Transverse colon (tissue), 4 donors: Measurements from ENCODE around the gene PAXIP1. TPM values are rescaled to one million over a fixed set of nuclear protein-coding genes. Genes with fewer than 3 reads are reported as not detected.

Experiments used
- DNase-seq: peaks from one replicate; pipeline ENCODE4 v3.0.0-alpha.2; 2019
- H3K27ac ChIP-seq, 4 donors: fragments of 200-600 bp; sonication (generic); 2 replicates each; pipeline ENCODE4 v1.5.1; 2016 to 2018; ENCODE audit warnings: inconsistent platforms in 4 of 4
- H3K27me3 ChIP-seq: fragments of 200-600 bp; sonication (generic); 2 replicates; pipeline ENCODE4 v1.5.1; 2017; ENCODE audit warnings: inconsistent platforms
- H3K36me3 ChIP-seq, 4 donors: fragments of 200-600 bp; sonication (generic); 2 replicates each; pipeline ENCODE4 v1.5.1; 2017 to 2019; ENCODE audit warnings: inconsistent platforms in 4 of 4
- H3K4me1 ChIP-seq, 4 donors: fragments of 200-600 bp; sonication (generic); 2 replicates each; pipeline ENCODE4 v1.5.1; 2017 to 2020; ENCODE audit warnings: inconsistent platforms in 4 of 4
- H3K4me3 ChIP-seq, 4 donors: fragments of 200-600 bp; sonication (generic); 1 replicate in 1 of 4; 2 replicates in 3 of 4; pipeline versions ENCODE4 v1.5.1 to v1.6.1; 2017 to 2019; ENCODE audit warnings: inconsistent platforms in 4 of 4
- H3K9me3 ChIP-seq, 2 donors: fragments of 200-600 bp; sonication (generic); 2 replicates each; pipeline ENCODE4 v1.5.1; 2017 to 2019; ENCODE audit warnings: inconsistent platforms in 2 of 2
- CTCF ChIP-seq, 5 experiments: fragments of 200-600 bp in 3 of 5; fragments of 450-650 bp in 2 of 5; sonication (generic) in 3 of 5; IDR thresholded peaks; 1 replicate in 2 of 5; 2 replicates in 3 of 5; pipeline ENCODE4 v1.5.1; 2016 to 2017; ENCODE audit warnings: antibody characterized with exemption in 5 of 5, inconsistent platforms in 3 of 5, mild to moderate bottlenecking in 2 of 5, moderate library complexity in 1 of 5
- EP300 ChIP-seq: sonication (generic); formaldehyde crosslinking; IDR thresholded peaks from one replicate; pipeline ENCODE4 v1.6.1; 2017; ENCODE audit warnings: antibody characterized with exemption, low read depth
- POLR2A ChIP-seq: fragments of 450-650 bp; IDR thresholded peaks from one replicate; pipeline ENCODE4 v1.6.1; 2016; ENCODE audit warnings: antibody characterized with exemption, mild to moderate bottlenecking, moderate library complexity
- POLR2AphosphoS5 ChIP-seq, 3 donors: sonication (generic); formaldehyde crosslinking; IDR thresholded peaks; one replicate each; pipeline ENCODE4 v1.6.1; 2016; ENCODE audit warnings: antibody characterized with exemption in 3 of 3
- WGBS, 2 donors: methylation state at CpG; one replicate each; pipeline ENCODE4 v1.1.5; 2018; ENCODE audit warnings: low coverage in 1 of 2; 5-methylcytosine and 5-hydroxymethylcytosine counted together
- in situ Hi-C, 4 donors: fragments of 200-750 bp; cut with MboI; loops; one replicate each; pipeline versions ENCODE4 v1.15.0 to v1.15.1; 2017; ENCODE audit warnings: low sequenced_read_pairs in 3 of 4, low pct_ligation_motif_present in 1 of 4, low pct_unique_long_range_greater_than_20kb in 1 of 4
- intact Hi-C: fragments of 100-400 bp; cut with DNase I; formaldehyde crosslinking; loops from one replicate; pipeline ENCODE4 v1.15.1; 2023; ENCODE audit warnings: low total_unique reads
- total RNA-seq, 4 donors: library from RNA; depleted of rRNA; stranded (reverse); fragments of >200 nt; gene quantifications; one replicate each; pipeline ENCODE4 v1.1.0, GENCODE V29; 2016

PAXIP1 gene
- total RNA-seq, 4 donors from 2014 or later: 8.2 to 410 (median 13.3) TPM

- WGBS, 2 donors: 69% methylated on average over 26 of the region's 36 CpGs; no CpG with 5 or more reads in 1 of the 2 donors
- DNase-seq: no peak
- in situ Hi-C loops (loop anchor here in 2 of 4 donors (25.0 kb wide), 2 partner anchors 273 to 448 kb away; no protein-coding TSS in a partner anchor), intact Hi-C loops (no loop called here)
- TF ChIP-seq CTCF (IDR thresholded peaks at IDR 0.05) (no peak), EP300 (no peak), POLR2A (no peak), POLR2AphosphoS5 (IDR thresholded peaks at IDR 0.05) (no peak)
- Histone ChIP-seq H3K27ac (no peak overlapping the region), H3K9me3 (no peaks in the 10 kb centered on the region), H3K4me3 (peak overlapping the region in 3 of 4 donors; percentile 2 to 42 (median 18)), H3K4me1 (peaks cover 0 to 8% (median 3%) of the 10 kb centered on the region in 4 donors), H3K36me3 (no peaks in the 10 kb centered on the region), H3K27me3 (peaks cover 25% of the 10 kb centered on the region)
Observed at GRCh38 chr7:154914308-154914995, 88.5 kb downstream of the PAXIP1 start.

- in situ Hi-C loops: loop anchor here in 2 of 4 donors (25.0 kb wide), 2 partner anchors 274 to 449 kb away; no protein-coding TSS in a partner anchor
- no peak overlapping the region for H3K27ac ChIP-seq
- H3K27me3 ChIP-seq: peaks cover 25% of the 10 kb centered on the region
- H3K36me3 ChIP-seq: no peaks in the 10 kb centered on the region
- peak overlapping the region in 3 of 4 donors; percentile 2 to 42 (median 18) for H3K4me3 ChIP-seq
- TF ChIP-seq POLR2A: no peak
- TF ChIP-seq POLR2AphosphoS5 (IDR thresholded peaks at IDR 0.05): no peak
- TF ChIP-seq EP300: no peak
- TF ChIP-seq CTCF (IDR thresholded peaks at IDR 0.05): peak; percentile 80 to 92 (median 86)
- peaks cover 0 to 8% (median 3%) of the 10 kb centered on the region in 4 donors for H3K4me1 ChIP-seq
- DNase-seq: peak; percentile 89
- WGBS, 2 donors: 35% methylated on average over 43 of the region's 43 CpGs; no CpG with 5 or more reads in 1 of the 2 donors
- H3K9me3 ChIP-seq: no peaks in the 10 kb centered on the region
- intact Hi-C loops: no loop called here
Observed at GRCh38 chr7:154913638-154914307, 89.2 kb downstream of the PAXIP1 start.

- 66 to 70% methylated on average over 14 to 22 of the region's 22 CpGs for WGBS, 2 donors
- intact Hi-C loops (no loop called here), in situ Hi-C loops (loop anchor here in 2 of 4 donors (25.0 kb wide), 2 partner anchors 274 to 449 kb away; no protein-coding TSS in a partner anchor)
- TF ChIP-seq POLR2AphosphoS5 (IDR thresholded peaks at IDR 0.05) (no peak), CTCF (IDR thresholded peaks at IDR 0.05) (no peak), EP300 (no peak), POLR2A (no peak)
- Histone ChIP-seq H3K27me3 (peaks cover 25% of the 10 kb centered on the region), H3K4me3 (no peak overlapping the region), H3K9me3 (no peaks in the 10 kb centered on the region), H3K4me1 (peaks cover 0 to 8% (median 3%) of the 10 kb centered on the region in 4 donors), H3K27ac (no peak overlapping the region), H3K36me3 (no peaks in the 10 kb centered on the region)
- DNase-seq: no peak
Observed at GRCh38 chr7:154912871-154913637, 89.9 kb downstream of the PAXIP1 start.
